Stimulated activated CD4-positive, alpha-beta T cell treated with anti-CD3 and anti-CD28 coated beads, Interleukin-4, amount 100 ng/mL, for 4 hours (primary cell): ENCODE results near the gene LCN15.
"Not testable (repeated sequence)": the region's sequence is repeated elsewhere in the genome, so short reads cannot be mapped to it uniquely, and the experiment has no call there.

Source experiments
- DNase-seq, 2 experiments: peaks; one replicate each; pipeline ENCODE4 v3.0.0-alpha.2; 2020

The LCN15 gene

GRCh38 chr9:136774416-136775045 lies 10.2 kb upstream of the LCN15 start:
- no peak for DNase-seq

GRCh38 chr9:136773386-136774044 lies 9.2 kb upstream of the LCN15 start:
- DNase-seq, result no peak

- no peak for DNase-seq
These were observed 7.6 kb upstream of the LCN15 start for GRCh38 chr9:136771907-136772415.

GRCh38 chr9:136769710-136770191 lies 5.4 kb upstream of the LCN15 start:
- DNase-seq, result peak; percentile 25 to 54

GRCh38 chr9:136766410-136767120 lies 2.2 kb upstream of the LCN15 start:
- DNase-seq, result peak; percentile 38 to 42

- not testable (repeated sequence) for DNase-seq
These were observed 1.6 kb upstream of the LCN15 start for GRCh38 chr9:136765745-136766409.

GRCh38 chr9:136765041-136765440 lies 723 bp upstream of the LCN15 start:
- DNase-seq, result no peak

GRCh38 chr9:136763649-136764035 lies 676 bp downstream of the LCN15 start:
- no peak for DNase-seq

GRCh38 chr9:136762915-136763648 lies 1.2 kb downstream of the LCN15 start:
- DNase-seq, result peak; percentile 26 to 53

GRCh38 chr9:136762221-136762691 lies 2.1 kb downstream of the LCN15 start:
- no peak for DNase-seq

GRCh38 chr9:136761545-136761981 lies 2.8 kb downstream of the LCN15 start:
- no peak for DNase-seq

GRCh38 chr9:136760834-136761544 lies 3.3 kb downstream of the LCN15 start:
- peak in 1 of 2 experiments; percentile 23 for DNase-seq

- no peak for DNase-seq
These were observed 3.9 kb downstream of the LCN15 start for GRCh38 chr9:136760424-136760823.

GRCh38 chr9:136759436-136760325 lies 4.6 kb downstream of the LCN15 start:
- DNase-seq, result no peak

GRCh38 chr9:136759001-136759400 lies 5.3 kb downstream of the LCN15 start:
- DNase-seq, result no peak

- DNase-seq, result no peak
These were observed 6.6 kb downstream of the LCN15 start for GRCh38 chr9:136757751-136758140.

GRCh38 chr9:136757328-136757727 lies 7.0 kb downstream of the LCN15 start:
- no peak for DNase-seq

GRCh38 chr9:136756836-136757235 lies 7.5 kb downstream of the LCN15 start:
- no peak for DNase-seq

- DNase-seq, result no peak
These were observed 8.2 kb downstream of the LCN15 start for GRCh38 chr9:136756134-136756438.

- not testable (repeated sequence) for DNase-seq
These were observed 8.8 kb downstream of the LCN15 start for GRCh38 chr9:136755302-136756133.
